A549 (cell line): Measurements from ENCODE around the gene GLIPR1L1. TPM values are rescaled to one million over a fixed set of nuclear protein-coding genes. Genes with fewer than 3 reads are reported as not detected.

Experiments used
- ATAC-seq, 2 experiments: fragments of 200-7000 bp in 1 of 2; fragments of >200 bp in 1 of 2; cut with Nextera tagmentation in 1 of 2; cut with Tn5 transposase in 1 of 2; 3 replicates each; pipeline versions ENCODE4 v1.8.0 to v1.9.1; 2018 to 2020; ENCODE audit warnings: mild to moderate bottlenecking in 1 of 2, moderate library complexity in 1 of 2
- CTCF ChIA-PET: fragments of 300-600 bp; sonication (Branson Sonifier 250); formaldehyde crosslinking; extraction: SDS; loops from one replicate; lab custom pipeline; 2021; ENCODE audit warnings: antibody characterized with exemption, inconsistent platforms; lab: Yijun Ruan, JAX
- POLR2A ChIA-PET: fragments of 350-600 bp; formaldehyde crosslinking; extraction: SDS; loops from one replicate; lab custom pipeline; 2021; ENCODE audit warnings: antibody characterized with exemption, inconsistent platforms; lab: Yijun Ruan, JAX
- DNase-seq, 2 experiments: peaks; one replicate each; pipeline versions ENCODE4 v3.0.0 to v3.0.0-alpha.2; 2011 to 2016; ENCODE audit warnings: low read depth in 1 of 2, low spot score in 1 of 2
- FAIRE-seq: peaks from 2 replicates; lab custom pipeline; 2011; peaks lifted over from hg19 to GRCh38; lab: Jason Lieb, UNC
- H3K27ac ChIP-seq, 2 experiments: fragments of >200 bp; sonication (Bioruptor Twin); formaldehyde crosslinking; 3 replicates each; pipeline ENCODE4 v1.5.1; 2016 to 2017
- H3K4me1 ChIP-seq: fragments of >200 bp; sonication (Bioruptor Twin); formaldehyde crosslinking; 3 replicates; pipeline ENCODE4 v1.6.1; 2016
- H3K4me2 ChIP-seq: fragments of >200 bp; sonication (Bioruptor Twin); formaldehyde crosslinking; 3 replicates; pipeline ENCODE4 v1.6.1; 2016
- H3K4me3 ChIP-seq: fragments of >200 bp; sonication (Bioruptor Twin); formaldehyde crosslinking; 3 replicates; pipeline ENCODE4 v1.5.1; 2016
- H3K9me3 ChIP-seq: fragments of >200 bp; sonication (Bioruptor Twin); formaldehyde crosslinking; 3 replicates; pipeline ENCODE4 v1.6.1; 2016
- BHLHE40 ChIP-seq: IDR thresholded peaks from 2 replicates; pipeline ENCODE4 v1.6.1; 2012; ENCODE audit warnings: low read depth, low read length, inconsistent platforms
- CBX2 ChIP-seq: fragments of 200-600 bp; sonication (generic); IDR thresholded peaks from 2 replicates; pipeline ENCODE4 v1.6.1; 2016; ENCODE audit warnings: low read depth, mild to moderate bottlenecking, borderline replicate concordance
- CBX8 ChIP-seq: fragments of 200-600 bp; sonication (generic); IDR thresholded peaks from 2 replicates; pipeline ENCODE4 v1.6.1; 2016
- CEBPB ChIP-seq, 2 experiments: fragments of >200 bp in 1 of 2; sonication (Bioruptor Twin) in 1 of 2; formaldehyde crosslinking in 1 of 2; IDR thresholded peaks; 2 replicates each; pipeline ENCODE4 v1.6.1; 2012 to 2016
- CHD4 ChIP-seq: fragments of 200-600 bp; sonication (generic); IDR thresholded peaks from 2 replicates; pipeline ENCODE4 v1.6.1; 2016; ENCODE audit warnings: antibody characterized with exemption, mild to moderate bottlenecking, borderline replicate concordance
- ESRRA ChIP-seq: fragments of 150-350 bp; IDR thresholded peaks from 2 replicates; pipeline ENCODE4 v1.6.1; 2014; ENCODE audit warnings: mild to moderate bottlenecking, low read length, borderline replicate concordance
- GATA3 ChIP-seq: IDR thresholded peaks from 2 replicates; pipeline ENCODE4 v1.6.1; 2012; ENCODE audit warnings: borderline replicate concordance
- HEYL ChIP-seq: fragments of 250-450 bp; sonication (Bioruptor Pico); IDR thresholded peaks from 2 replicates; pipeline ENCODE4 v1.8.0; 2021; ENCODE audit warnings: mild to moderate bottlenecking, moderate library complexity
- HOXB13 ChIP-seq: fragments of 250-450 bp; sonication (Bioruptor Pico); IDR thresholded peaks from 2 replicates; pipeline ENCODE4 v1.5.0; 2020; ENCODE audit warnings: low read depth, mild to moderate bottlenecking, moderate library complexity
- MAFK ChIP-seq: fragments of 450-650 bp; IDR thresholded peaks from 2 replicates; pipeline ENCODE4 v1.6.1; 2014; ENCODE audit not compliant: partially characterized antibody
- MAZ ChIP-seq: fragments of 150-350 bp; IDR thresholded peaks from 2 replicates; pipeline ENCODE4 v1.6.1; 2014; ENCODE audit warnings: antibody characterized with exemption, low read depth, low read length, borderline replicate concordance
- NR3C1 ChIP-seq: fragments of >200 bp; sonication (Bioruptor Twin); formaldehyde crosslinking; IDR thresholded peaks from 3 replicates; pipeline ENCODE4 v1.6.1; 2017
- POLR2A ChIP-seq: IDR thresholded peaks from 2 replicates; pipeline ENCODE4 v1.6.1; 2012; ENCODE audit warnings: mild to moderate bottlenecking, low read length
- POLR2AphosphoS2 ChIP-seq: conservative IDR thresholded peaks from 2 replicates; pipeline ENCODE4 v1.6.1; 2012; ENCODE audit warnings: low read length, improper control_type of control experiment, inconsistent platforms
- RARB ChIP-seq: fragments of 250-450 bp; sonication (Bioruptor Pico); IDR thresholded peaks from 2 replicates; pipeline ENCODE4 v1.8.0; 2021; ENCODE audit warnings: mild to moderate bottlenecking, moderate library complexity
- RCOR1 ChIP-seq: fragments of 150-350 bp; IDR thresholded peaks from 2 replicates; pipeline ENCODE4 v1.6.1; 2014; ENCODE audit warnings: antibody characterized with exemption, low read length, low read depth
- RFX5 ChIP-seq: fragments of 450-650 bp; IDR thresholded peaks from 2 replicates; pipeline ENCODE4 v1.7.1; 2014; ENCODE audit warnings: antibody characterized with exemption, mild to moderate bottlenecking, moderate library complexity
- SMC3 ChIP-seq: fragments of >200 bp; sonication (Bioruptor Twin); formaldehyde crosslinking; IDR thresholded peaks from 3 replicates; pipeline ENCODE4 v1.6.1; 2018; ENCODE audit warnings: inconsistent platforms
- TFCP2L1 ChIP-seq: fragments of 250-450 bp; sonication (Bioruptor Pico); IDR thresholded peaks from 2 replicates; pipeline ENCODE4 v1.5.0; 2021; ENCODE audit warnings: mild to moderate bottlenecking
- TP53 ChIP-seq: fragments of 250-450 bp; sonication (Bioruptor Pico); IDR thresholded peaks from 2 replicates; pipeline ENCODE4 v1.5.0; 2021; ENCODE audit warnings: mild to moderate bottlenecking, moderate library complexity
- ZC3H11A ChIP-seq: fragments of 450-650 bp; IDR thresholded peaks from 2 replicates; pipeline ENCODE4 v1.6.1; 2014; ENCODE audit warnings: antibody characterized with exemption, mild to moderate bottlenecking
- WGBS: methylation state at CpG from one replicate; pipeline ENCODE4 v1.1.6; 2017; ENCODE audit errors: missing lambda C conversion rate; 5-methylcytosine and 5-hydroxymethylcytosine counted together
- polyA plus RNA-seq, 4 experiments: library from polyadenylated mRNA; depleted of rRNA in 3 of 4; stranded (reverse); fragments of >200 nt; fragmentation: RNase III in 1 of 4; extraction: RNeasy Plus Mini Kit Qiagen cat#74134 plus additional on column Dnase treatment in 1 of 4; gene quantifications; 2 replicates in 3 of 4; 3 replicates in 1 of 4; pipeline ENCODE4 v1.2.3, GENCODE V29; 2011 to 2017
- TF ChIP-seq, protein P1 (sequence below): fragments of 200-600 bp; sonication (generic); IDR thresholded peaks from 2 replicates; pipeline ENCODE4 v1.6.1; 2016; ENCODE audit warnings: antibody characterized with exemption, mild to moderate bottlenecking, moderate library complexity
- TF ChIP-seq, protein P2 (sequence below): IDR thresholded peaks from 2 replicates; pipeline ENCODE4 v1.6.1; 2012; ENCODE audit warnings: low read depth, borderline replicate concordance
- TF ChIP-seq, protein P3 (sequence below): fragments of 250-450 bp; sonication (Bioruptor Pico); IDR thresholded peaks from 2 replicates; pipeline ENCODE4 v1.5.0; 2021; ENCODE audit warnings: mild to moderate bottlenecking, moderate library complexity, borderline replicate concordance
- TF ChIP-seq, protein P4 (sequence below): fragments of 450-650 bp; IDR thresholded peaks from 2 replicates; pipeline ENCODE4 v1.6.1; 2014; ENCODE audit warnings: antibody characterized with exemption
- TF ChIP-seq, protein P5 (sequence below): fragments of >200 bp; sonication (Bioruptor Twin); formaldehyde crosslinking; IDR thresholded peaks from 3 replicates; pipeline ENCODE4 v1.6.1; 2016

Gene GLIPR1L1
- polyA plus RNA-seq, 2 of the 4 experiments (the other 2 are of a cell fraction) = not detected

DNA sequence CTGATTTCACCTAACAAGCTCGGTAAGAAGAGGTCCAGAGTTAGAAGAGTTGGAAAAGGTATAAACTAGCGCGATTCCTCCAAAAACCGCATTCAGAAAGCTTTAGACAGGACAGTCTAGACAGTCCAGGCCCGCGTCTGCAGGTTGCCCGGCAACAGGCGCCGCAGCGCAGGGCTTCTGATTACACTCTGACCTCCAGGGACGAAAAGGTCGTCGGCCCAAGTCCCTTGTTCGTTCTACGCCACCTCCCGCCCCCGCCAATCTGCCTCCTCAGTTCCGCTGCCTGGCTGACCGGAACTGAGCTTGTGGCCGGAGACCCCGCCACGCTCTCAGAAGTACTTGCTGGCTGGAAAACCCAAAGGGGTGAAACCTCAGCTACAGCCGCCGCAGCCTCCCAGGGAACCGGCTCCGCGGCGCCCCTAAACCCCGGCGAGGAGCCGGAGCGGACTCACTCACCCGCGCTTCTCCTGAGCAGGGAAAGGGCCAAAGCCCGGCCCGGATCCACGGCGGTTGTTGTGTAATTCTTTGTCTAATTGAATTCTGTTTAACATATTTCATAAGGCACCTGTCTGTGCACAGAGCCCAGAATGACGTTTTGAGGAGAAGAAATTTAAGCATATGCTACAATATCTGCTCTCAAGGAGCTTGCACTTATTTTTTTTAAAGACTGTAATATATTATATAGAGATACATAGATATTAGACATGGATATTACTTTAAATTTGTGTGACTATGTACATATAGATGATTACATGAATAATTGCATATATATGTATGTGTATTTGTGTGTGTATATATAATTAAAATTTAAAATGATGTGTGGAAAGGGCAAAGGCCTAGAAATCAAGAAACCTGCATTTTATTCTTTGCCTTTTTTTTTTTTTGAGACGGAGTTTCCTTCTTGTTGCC is 4.3 kb upstream of the GLIPR1L1 start, which contains the start of gene CAPS2 (continued):
- TF ChIP-seq, protein P1, sequence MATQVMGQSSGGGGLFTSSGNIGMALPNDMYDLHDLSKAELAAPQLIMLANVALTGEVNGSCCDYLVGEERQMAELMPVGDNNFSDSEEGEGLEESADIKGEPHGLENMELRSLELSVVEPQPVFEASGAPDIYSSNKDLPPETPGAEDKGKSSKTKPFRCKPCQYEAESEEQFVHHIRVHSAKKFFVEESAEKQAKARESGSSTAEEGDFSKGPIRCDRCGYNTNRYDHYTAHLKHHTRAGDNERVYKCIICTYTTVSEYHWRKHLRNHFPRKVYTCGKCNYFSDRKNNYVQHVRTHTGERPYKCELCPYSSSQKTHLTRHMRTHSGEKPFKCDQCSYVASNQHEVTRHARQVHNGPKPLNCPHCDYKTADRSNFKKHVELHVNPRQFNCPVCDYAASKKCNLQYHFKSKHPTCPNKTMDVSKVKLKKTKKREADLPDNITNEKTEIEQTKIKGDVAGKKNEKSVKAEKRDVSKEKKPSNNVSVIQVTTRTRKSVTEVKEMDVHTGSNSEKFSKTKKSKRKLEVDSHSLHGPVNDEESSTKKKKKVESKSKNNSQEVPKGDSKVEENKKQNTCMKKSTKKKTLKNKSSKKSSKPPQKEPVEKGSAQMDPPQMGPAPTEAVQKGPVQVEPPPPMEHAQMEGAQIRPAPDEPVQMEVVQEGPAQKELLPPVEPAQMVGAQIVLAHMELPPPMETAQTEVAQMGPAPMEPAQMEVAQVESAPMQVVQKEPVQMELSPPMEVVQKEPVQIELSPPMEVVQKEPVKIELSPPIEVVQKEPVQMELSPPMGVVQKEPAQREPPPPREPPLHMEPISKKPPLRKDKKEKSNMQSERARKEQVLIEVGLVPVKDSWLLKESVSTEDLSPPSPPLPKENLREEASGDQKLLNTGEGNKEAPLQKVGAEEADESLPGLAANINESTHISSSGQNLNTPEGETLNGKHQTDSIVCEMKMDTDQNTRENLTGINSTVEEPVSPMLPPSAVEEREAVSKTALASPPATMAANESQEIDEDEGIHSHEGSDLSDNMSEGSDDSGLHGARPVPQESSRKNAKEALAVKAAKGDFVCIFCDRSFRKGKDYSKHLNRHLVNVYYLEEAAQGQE = no peak
- TF ChIP-seq, protein P2, sequence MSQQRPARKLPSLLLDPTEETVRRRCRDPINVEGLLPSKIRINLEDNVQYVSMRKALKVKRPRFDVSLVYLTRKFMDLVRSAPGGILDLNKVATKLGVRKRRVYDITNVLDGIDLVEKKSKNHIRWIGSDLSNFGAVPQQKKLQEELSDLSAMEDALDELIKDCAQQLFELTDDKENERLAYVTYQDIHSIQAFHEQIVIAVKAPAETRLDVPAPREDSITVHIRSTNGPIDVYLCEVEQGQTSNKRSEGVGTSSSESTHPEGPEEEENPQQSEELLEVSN = peak; percentile 37; the same call in 1 of the 2 replicates
- TF ChIP-seq CBX8 (no peak), ESRRA (peak; percentile 78; the same call in 1 of the 2 replicates), CEBPB (IDR thresholded peaks at IDR 0.05) (peak; percentile 89 to 95), SMC3 (peak; percentile 7; the same call in 1 of the 3 replicates), RCOR1 (0 out of 2 replicates have a peak, but pooled peaks have one; percentile 31), MAZ (peak; percentile 84; the same call in 1 of the 2 replicates), ZC3H11A (no peak), MAFK (no peak), RFX5 (peak; percentile 80)

DNA sequence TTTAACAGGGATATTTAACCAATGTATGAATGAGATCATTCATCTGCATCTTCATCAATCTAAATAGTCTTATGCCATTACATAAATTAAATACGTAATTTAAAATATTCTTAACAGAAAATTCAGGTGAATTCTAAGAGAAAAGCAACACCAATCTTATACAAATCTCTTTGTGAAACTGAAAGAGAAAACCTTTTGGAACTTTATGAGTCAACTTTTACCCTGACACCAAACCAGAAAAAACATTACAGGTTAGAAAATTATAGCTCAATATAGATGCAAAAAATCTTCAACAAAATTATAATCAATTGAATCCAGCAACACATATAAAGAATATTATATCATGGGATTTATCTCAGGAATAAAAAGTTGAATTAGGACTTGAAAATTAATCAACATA is 3.4 kb downstream of the GLIPR1L1 start:
- CTCF ChIA-PET = interaction anchor here (1.7 kb wide), 1 partner anchor 53 kb away, joined by 4 read pairs; the partner anchor contains the start of gene GLIPR1L2
- Histone ChIP-seq H3K4me3 (no peak overlapping the region), H3K4me1 (peaks cover 8% of the 10 kb centered on the region; the same call in 2 of the 3 replicates), H3K9me3 (no peaks in the 10 kb centered on the region), H3K27ac (no peak overlapping the region), H3K4me2 (no peak overlapping the region)
- WGBS = 91% methylated on average over 1 of the region's 1 CpG
- DNase-seq = no peak
- no peak for FAIRE-seq
- TF ChIP-seq BHLHE40 (no peak), CHD4 (no peak)
- TF ChIP-seq, protein P3, sequence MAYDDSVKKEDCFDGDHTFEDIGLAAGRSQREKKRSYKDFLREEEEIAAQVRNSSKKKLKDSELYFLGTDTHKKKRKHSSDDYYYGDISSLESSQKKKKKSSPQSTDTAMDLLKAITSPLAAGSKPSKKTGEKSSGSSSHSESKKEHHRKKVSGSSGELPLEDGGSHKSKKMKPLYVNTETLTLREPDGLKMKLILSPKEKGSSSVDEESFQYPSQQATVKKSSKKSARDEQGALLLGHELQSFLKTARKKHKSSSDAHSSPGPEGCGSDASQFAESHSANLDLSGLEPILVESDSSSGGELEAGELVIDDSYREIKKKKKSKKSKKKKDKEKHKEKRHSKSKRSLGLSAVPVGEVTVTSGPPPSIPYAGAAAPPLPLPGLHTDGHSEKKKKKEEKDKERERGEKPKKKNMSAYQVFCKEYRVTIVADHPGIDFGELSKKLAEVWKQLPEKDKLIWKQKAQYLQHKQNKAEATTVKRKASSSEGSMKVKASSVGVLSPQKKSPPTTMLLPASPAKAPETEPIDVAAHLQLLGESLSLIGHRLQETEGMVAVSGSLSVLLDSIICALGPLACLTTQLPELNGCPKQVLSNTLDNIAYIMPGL = no peak
- POLR2A ChIA-PET = no interaction called here
- no peak for ATAC-seq

DNA sequence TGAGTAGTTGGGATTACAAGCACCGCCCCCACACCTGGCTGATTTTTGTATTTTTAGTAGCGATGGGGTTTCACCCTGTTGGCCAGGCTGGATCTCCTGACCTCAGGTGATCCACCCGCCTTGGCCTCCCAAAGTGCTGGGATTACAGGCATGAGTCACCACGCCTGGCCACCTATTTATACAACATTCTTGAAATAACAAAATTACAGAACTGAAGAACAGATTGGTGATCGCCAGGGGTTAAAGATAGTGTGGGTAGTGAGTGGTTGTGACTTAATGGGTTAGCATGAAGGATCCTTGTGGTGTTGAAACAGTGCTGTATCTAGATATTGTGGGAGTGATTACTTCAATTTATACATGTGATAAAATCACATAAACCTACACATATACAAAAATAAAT is 7.4 kb downstream of the GLIPR1L1 start:
- Histone ChIP-seq H3K27ac (no peak overlapping the region), H3K4me2 (no peak overlapping the region), H3K4me1 (peaks cover 7% of the 10 kb centered on the region; the same call in 2 of the 3 replicates), H3K4me3 (no peak overlapping the region), H3K9me3 (no peaks in the 10 kb centered on the region)
- WGBS = 72% methylated on average over 5 of the region's 5 CpGs
- no peak for ATAC-seq
- ChIA-PET POLR2A (no interaction called here), CTCF (no interaction called here)
- DNase-seq = peak in 1 of 2 experiments; percentile 8
- no peak for FAIRE-seq
- TF ChIP-seq NR3C1 = no peak
- no peak for TF ChIP-seq RARB
- no peak for TF ChIP-seq HOXB13
- TF ChIP-seq, protein P2 = no peak
- no peak for TF ChIP-seq SMC3
- TF ChIP-seq POLR2A = no peak
- no peak for TF ChIP-seq HEYL (CRISPR knock-in tag)
- TF ChIP-seq, protein P4, sequence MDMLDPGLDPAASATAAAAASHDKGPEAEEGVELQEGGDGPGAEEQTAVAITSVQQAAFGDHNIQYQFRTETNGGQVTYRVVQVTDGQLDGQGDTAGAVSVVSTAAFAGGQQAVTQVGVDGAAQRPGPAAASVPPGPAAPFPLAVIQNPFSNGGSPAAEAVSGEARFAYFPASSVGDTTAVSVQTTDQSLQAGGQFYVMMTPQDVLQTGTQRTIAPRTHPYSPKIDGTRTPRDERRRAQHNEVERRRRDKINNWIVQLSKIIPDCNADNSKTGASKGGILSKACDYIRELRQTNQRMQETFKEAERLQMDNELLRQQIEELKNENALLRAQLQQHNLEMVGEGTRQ = no peak
- no peak for TF ChIP-seq MAFK
- no peak for TF ChIP-seq CBX2
- no peak for TF ChIP-seq GATA3
- TF ChIP-seq TP53 (CRISPR knock-in tag) = no peak
- no peak for TF ChIP-seq RCOR1
- no peak for TF ChIP-seq BHLHE40
- no peak for TF ChIP-seq POLR2AphosphoS2
- no peak for TF ChIP-seq TFCP2L1 (CRISPR knock-in tag)
- TF ChIP-seq, protein P5, sequence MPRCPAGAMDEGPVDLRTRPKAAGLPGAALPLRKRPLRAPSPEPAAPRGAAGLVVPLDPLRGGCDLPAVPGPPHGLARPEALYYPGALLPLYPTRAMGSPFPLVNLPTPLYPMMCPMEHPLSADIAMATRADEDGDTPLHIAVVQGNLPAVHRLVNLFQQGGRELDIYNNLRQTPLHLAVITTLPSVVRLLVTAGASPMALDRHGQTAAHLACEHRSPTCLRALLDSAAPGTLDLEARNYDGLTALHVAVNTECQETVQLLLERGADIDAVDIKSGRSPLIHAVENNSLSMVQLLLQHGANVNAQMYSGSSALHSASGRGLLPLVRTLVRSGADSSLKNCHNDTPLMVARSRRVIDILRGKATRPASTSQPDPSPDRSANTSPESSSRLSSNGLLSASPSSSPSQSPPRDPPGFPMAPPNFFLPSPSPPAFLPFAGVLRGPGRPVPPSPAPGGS = no peak
